Left hindlimb (tissue), 1 donor: Measurements from ENCODE around the gene UNC13C.

Source experiments
- DNase-seq: peaks from one replicate; pipeline ENCODE4 v3.0.0-alpha.2; 2018

Gene UNC13C

DNA sequence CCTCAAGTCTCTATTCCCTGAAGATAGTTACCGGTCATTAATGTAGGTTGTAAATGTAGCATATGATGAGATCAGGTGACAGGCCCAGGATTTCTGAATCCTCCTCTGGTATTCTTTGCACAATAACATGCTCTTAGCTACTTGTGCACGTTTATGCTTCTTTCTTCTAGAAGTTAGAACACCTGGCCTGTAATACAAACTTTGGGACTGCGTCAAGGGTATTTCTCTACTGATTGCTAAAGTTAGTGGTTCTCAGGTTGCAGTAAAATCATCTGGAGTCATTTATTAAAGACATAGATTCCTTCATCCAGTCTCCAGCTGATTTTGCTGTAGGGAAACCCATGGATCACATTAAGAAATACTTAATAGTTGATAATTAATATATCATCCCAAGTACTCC is 48.0 kb downstream of the UNC13C start:
- DNase-seq, result no peak

DNA sequence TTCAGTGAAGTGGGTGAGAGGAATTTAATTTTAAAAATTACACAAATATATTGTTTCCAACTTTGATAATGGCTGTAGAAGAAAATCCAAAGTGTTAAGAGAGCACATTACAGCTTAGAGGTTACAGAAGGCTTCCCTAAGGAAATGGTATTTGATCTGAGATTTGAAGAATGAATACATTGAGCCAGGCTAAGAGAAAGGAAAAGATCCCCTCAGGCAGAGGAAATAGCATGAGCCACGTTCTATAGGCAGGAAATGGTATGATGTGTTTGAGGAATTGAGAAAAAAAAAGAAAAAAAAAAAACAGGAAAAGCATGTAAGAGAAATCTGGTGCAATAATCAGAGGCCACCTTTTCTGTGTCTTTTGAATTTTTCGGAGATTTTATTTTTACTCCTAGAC is 48.6 kb downstream of the UNC13C start:
- DNase-seq, result no peak

DNA sequence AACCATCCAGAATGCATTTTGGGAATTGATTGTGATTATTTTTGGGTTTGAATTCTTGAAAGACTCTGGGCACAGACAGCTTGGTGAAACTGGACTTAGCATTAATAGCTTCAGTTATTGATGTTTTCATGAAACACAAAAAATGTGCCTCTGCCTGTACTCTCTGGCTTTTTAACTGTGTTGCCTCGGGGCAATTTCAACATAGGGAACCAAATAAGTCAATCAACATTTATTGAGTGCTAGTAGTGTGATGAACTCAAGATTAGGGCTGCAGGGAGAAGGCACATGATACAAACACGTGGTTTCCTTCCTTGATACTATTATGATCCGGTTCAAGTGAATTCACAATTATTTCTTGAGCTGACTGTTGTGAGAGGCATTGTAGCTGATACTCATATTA is 50.8 kb downstream of the UNC13C start:
- no peak for DNase-seq

DNA sequence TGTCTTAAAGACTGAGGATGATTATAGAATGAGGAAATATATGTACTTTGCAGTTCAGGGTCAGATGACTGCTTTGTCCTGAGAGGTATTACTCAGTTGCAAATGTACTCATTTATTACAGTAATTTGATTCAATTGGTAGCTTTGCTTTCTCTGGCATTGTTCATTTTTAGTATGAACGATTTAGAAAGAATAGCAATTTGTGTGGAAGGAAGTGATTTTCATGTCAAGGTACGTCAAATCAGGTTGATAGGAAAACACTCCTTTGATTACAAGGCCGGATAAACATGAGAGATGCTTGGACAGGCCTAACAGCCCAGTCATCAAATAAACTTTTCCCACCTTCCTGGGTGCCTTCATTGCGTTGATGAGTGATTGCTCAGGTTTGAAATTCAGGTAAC is 53.8 kb downstream of the UNC13C start:
- DNase-seq, result no peak

DNA sequence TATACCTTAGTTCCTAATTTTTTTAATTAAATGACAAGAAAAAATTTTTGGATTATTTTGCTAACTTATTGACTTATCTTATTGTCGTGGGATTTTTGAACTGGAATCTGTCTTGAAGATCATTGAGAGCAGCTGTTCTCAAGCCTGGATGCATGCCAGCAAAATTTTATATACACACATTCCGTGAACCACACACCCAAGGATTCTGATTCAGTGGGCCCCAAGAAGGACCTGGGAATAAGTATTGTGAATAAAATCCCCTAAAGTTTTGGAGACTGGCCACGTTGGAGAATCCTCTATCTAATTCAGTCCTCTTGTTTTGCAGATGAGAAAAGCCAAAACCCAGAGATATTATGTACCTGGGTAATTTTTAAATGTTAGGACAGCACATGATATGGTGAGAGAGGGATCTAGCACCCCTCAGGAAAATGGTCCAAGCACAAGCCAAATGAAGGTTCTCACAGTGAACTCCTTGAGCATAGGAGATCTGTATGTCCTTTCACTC is 55.2 kb downstream of the UNC13C start:
- DNase-seq, result no peak

DNA sequence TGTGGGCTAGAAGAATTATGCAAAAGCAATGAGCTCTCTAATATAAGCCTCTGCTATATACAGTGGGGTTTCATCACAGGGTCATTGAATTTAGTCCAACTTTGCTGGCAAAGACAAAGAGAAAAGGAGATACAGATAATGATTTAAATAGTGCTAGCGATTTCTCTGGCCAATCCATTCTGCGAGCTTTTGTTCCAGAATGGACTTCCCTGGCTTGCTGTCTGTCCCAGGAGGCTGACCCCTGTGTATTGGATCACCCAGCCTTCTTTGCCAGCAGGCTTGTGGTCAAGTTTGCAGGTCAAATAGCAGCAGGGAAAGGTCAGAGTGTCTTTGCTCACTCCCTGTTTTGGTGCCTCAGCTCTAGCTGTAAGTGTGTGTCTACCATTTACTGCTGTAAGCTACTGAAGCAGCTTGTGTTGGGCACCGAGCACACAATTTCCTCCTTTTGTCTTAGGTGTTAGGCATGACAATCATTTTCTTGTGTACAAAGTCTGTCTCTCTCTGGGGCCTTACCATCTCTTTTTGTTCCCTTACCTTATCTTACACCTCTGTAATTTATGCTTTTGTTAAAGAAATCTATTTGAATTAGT is 55.7 kb downstream of the UNC13C start:
- peak; percentile 28 for DNase-seq

DNA sequence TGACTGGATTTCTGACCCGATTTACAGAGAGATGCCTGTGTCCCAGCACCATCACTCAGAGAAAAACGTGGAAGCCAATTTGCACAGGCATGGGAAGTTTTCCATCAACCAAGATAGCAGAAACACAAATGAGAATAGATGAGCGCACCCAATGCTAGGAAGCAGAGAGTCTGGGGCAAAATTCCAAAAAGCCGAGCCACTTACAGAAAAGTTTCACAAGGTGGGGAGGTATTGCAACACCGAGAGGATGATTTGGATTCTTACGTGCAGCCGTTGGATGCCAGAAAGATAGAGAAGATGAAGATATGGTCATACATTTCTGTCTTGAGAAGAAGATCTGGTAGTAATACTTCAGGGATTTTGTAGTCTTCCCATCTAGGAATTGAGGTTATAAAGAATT is 57.4 kb downstream of the UNC13C start:
- DNase-seq, result no peak

DNA sequence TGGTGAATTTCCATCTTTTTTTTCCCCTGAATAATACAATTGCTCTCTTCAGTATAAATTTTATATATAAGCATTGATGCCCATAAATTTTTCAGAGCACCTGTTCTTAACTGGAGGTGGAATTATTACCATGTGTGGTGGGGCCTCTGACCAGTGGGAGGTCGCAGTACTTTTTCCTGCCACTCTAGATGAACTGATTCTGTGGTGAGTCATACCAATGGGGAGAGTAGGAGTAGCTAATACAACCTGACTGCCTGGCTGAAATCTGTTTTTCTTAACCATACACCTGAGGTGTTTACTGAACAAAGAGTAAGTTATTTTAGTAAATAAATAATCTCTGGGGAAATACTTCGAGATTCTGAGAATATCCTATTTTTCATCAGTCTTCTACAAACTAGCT is 67.2 kb downstream of the UNC13C start:
- no peak for DNase-seq

DNA sequence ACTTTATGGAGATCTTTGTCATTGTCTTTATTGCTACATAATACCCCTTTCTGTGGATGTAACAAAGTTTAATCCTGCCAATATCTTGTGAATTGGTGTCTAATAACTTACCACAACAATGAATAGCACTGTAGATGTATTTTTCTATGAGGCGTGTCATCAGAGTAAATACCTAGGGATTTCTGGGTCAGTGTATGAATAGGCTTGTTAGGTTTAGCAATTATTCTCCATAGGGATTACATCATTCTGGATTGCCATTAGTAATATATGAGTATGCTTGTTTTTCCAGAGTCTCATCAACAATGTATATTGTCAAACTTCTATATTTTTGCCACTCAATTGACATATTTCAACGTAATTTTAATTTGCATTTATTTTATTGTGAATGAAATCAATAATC is 67.9 kb downstream of the UNC13C start:
- DNase-seq, result no peak

DNA sequence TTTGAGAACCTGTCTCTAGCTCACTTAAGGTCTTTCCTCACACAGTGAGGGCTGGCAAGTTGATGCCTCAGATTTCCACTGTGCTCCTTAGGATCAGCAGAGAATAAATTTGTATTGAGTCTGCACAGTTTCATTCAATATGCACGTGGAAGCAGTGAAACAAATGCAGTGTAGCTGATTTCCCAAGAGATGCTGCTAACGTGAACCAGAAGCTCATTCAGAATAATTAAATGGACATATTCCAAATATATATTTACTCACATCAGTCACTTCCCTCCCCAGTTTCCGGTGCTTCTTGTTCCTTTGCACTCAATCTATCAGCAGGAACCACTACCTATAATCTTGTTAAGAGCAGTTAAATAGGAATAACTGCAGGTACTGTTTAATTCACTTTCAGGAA is 86.1 kb downstream of the UNC13C start:
- DNase-seq, result no peak

DNA sequence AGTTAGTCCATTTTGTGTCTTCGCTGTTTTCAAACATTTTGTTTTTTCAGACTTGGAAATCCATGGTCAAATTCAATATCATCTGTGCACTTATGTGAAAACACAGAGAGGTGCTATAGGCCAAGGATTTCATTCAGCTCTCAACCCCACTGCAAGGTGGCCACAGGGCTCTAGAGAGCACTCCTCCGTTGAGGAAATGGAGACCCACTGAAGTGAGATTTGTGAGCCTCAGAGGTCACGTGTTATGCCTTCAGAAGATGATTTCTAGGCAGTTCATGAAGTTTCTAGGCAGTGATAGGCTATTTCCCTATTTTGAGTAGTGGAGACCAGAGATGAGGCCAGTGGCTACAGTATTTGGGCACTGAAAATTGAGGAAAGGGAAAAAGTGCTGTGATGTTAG is 88.2 kb downstream of the UNC13C start:
- DNase-seq, result no peak

DNA sequence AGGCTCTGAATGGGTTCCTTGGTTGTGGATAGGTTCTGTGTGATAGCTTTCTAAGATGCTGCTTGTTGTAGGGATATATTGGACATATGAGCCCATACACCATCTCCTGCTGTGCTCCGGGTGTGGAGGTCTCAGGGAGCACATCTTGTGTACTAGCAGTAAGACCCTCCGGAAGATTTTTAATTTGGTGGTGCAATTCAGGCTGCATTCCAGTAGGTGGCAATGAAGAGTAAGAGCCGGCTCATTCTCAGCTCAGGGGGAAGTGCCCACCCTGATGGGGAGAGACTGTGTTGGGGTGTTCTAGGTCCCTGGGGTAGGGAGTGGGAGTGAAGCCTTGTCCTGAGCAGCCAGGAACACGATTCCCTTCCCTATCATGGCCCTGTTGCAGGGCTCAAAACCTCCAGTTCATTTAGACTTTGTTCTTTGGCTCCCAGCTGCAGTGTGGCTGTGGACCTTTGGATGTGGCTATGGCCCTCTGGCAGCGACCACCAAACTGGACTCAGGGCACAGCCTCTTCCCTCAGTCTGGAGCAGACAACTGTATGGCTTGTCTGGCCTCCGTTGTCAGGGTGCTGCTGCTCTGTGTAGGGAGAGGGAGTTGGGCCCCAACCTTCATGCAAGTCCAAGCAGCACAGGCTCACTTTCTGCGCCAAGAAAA is 104.7 kb downstream of the UNC13C start:
- DNase-seq, result no peak

DNA sequence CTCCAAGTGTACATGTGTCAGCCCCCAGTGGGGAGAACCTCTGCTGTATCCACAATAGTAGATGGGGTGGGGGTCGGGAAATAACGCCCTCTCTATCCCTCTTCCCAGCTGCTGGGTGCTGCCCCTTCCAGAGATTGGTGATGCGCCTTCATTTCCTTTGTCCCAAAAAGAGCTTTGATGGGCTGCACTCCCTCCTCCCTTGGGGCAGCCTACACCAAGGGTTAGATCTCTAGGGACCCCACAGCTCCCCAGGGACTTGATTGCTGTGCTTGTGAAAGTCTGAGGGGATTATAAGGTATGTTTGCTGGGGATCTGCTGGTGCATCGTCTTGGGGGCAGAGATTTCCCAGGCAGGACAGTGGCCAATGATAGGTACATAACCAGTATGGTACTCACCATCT is 105.3 kb downstream of the UNC13C start:
- DNase-seq, result no peak

DNA sequence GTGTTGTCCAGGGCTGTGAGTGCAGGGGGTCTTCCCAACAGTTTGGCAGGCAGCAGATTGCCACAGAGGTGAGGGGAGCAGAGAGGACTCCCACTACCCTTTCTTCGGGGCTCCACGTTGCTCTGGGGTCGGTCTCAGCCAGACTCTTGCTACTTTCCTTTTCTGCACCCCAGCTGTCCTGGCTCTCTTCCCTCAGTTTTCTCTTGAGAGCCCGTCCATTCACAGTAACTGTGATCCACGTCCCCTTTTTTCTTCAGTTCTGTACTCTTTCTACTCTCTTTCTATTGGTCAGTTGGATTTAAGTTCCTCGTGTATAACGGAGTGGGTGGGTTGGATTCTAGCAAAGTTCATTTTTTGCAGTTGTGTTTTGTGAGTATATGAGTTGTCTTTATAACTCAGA is 105.8 kb downstream of the UNC13C start:
- DNase-seq, result no peak

DNA sequence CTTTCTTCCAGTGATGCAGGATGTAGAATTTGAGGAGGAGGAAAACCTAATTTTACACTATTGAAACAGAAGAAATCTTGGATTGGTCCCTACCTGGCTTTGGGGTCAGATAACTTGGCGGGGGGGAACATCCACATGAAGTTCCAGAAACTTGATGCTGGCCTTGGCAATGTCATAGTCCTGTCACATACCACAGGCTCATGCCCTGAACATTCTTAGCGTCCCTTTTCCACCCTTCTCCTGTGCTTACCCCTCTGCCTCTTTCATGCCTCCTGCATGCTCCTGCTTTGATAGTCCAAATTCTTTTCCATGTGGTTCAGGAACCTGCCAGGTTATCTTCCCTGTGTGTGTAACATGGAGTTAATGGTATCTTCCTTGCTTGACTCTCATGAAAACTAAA is 110.6 kb downstream of the UNC13C start:
- no peak for DNase-seq

DNA sequence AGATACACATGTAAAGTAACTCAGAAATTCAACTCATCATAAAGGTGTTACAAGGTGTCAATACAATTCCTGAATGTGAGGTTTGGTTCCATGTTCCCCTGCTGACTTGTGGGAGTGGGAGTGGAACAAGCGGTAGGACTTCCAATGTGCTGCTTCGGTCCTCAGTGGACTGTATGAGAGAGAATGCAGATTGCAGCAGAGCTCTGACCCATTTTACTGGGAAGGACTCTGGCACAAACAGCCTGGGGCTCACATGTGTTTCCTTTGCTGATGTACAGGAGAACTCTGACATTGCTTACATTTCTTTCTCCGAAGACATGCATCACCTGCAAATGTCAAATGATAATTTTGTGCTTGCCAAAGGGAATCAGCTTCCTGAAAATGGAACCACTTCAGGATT is 111.5 kb downstream of the UNC13C start:
- no peak for DNase-seq

DNA sequence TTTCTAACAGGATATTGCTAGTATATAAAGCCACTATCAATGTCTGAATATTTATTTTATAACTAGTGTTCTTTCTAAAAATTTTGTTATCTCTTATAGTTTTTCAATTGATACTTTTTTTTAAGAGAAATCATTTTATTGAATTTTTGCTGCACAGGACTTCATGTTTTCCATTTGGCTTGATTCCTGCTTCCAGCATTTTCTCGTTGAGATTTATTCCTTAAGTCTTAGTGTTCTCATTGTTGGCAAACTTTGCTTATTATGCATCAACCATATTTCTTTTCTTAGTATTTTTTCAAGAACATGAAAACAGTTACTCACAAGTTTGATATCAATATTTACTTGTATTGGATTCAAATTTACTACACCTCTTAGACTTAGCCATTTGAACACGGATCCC is 113.4 kb downstream of the UNC13C start:
- no peak for DNase-seq

DNA sequence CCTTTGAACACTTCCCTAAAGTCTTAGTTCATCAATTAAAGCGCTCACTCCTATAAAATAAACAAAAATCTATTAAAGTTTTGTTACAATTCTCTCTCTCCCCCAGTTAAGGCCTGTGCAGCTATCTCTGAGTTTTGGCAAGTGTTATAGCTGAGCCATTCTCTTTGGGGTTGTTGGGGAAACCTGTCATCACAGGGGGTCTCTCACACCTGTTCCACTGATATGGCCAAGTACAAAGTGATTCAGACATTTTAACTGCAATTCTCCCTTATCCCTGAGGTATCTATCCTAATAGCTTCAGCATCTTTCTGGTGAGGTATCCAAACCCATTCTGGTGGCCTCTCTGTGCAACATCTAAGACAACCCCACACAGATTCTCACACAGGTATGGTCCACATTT is 116.4 kb downstream of the UNC13C start:
- no peak for DNase-seq

DNA sequence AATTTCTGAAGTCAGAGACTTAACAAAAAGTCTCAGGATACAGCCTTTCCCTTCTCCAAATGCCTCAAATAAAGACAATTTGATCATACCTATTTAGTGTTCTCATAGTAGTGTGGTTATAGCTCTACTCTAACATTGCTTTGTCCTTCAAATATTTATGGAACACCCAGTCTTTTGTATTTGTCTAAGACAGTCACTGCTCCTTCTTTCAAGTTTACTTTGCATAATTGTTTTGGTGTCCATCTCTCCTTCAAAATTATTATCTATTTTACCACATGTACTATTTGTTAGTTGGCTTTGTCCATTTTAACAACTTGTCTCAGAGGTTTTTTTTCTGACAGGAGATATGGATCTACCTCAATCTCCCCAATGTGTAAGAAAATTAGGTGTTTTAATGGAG is 118.8 kb downstream of the UNC13C start:
- DNase-seq, result no peak

DNA sequence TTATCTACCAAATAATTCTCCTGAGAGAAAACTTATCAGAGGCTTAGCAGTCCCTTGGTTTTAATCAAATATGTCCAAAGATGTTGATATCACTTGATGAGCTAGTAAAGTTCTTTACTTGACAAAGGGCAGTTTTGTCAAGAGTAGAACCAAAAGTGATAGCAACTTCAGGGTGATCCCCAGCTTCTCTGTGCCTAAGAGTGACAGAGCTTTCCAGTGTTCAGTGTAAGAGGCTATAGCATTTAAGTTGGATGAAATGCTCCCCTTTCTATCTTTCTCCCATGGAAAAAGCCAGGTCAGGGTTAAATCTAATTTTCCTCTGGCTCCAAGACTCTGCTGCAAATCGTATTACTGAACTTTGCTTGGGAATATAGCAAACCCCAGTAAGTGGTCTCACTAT is 120.8 kb downstream of the UNC13C start:
- DNase-seq, result no peak

DNA sequence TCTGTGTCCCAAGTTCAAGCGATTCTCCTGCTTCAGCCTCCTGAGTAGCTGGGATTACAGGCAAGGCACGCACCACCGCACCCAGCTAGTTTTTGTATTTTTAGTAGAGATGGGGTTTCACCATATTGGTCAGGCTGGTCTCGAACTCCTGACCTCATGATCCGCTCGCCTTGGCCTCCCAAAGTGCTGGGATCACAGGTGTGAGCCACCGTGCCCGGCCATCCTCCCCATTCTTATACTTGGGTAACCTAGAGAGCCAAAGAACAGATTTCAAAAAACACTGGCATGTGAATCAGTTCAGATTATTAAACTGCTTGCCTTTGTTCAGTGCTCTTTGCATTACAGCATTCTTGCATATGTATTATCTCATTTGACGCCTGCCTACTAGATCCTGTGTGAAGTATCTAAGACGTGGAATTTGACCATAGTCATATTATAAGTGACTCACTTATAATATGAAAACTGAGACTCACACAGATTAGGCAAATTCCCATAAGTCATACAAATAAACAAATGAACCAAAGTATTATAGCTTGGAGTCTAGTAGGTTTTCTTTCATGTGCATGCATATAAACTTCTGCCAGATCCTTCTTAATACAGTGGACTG is 123.5 kb downstream of the UNC13C start:
- DNase-seq, result no peak

DNA sequence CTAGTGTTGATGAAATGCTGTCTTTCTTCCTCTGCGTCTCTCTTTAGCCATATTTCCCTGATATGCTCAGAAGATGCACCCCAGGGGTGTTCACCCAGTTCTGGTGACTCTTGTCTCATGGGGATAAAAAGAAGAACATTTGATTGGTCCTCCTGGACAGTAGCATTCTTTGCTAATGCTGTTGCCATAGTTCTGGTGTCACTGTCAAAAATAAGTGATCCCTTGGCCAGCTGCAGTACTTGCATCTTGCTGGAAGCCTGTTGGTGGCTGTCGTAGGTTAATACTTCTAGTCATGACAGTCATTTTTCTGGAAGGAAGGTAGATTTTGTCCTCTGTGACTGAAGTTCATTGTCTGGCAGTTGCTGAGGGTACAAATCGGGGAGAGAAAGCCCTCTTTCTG is 124.5 kb downstream of the UNC13C start:
- DNase-seq, result no peak

DNA sequence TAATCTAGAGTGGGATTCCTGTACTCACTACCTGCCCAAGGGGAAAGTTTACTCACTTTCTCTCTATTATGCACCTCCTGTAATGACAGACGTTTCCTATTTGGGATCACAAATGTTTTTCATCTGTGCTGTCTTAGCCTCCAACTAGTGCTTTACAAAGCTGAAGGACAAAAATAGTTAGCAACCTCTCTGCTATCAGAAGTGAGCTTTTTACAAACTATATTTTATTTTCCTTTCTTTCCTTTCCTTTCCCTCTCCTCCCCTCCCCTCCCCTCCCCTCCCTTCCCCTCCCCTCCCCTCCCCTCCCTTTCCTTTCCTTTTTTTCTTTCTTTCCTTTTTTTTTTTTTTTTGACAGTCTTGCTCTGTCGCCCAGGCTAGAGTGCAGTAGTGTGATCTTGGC is 130.8 kb downstream of the UNC13C start:
- no peak for DNase-seq

DNA sequence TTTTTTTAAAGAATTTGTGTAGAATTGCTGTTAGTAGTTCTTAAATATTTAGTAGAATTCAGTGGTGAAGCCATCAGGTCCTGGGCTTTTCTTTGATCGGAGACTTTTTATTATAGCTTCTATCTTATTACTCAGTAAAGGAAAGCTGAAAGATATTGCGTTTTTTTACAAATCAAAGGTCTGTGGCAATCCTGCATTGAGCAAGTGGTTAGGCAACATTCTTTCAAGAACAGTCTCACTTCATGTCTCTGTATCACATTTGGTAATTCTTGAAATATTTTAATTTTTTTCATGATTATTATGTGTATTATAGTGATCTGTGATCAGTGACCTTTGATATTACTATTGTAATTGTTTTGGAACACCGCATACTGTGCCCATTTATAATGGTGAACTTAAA is 140.8 kb downstream of the UNC13C start:
- no peak for DNase-seq

DNA sequence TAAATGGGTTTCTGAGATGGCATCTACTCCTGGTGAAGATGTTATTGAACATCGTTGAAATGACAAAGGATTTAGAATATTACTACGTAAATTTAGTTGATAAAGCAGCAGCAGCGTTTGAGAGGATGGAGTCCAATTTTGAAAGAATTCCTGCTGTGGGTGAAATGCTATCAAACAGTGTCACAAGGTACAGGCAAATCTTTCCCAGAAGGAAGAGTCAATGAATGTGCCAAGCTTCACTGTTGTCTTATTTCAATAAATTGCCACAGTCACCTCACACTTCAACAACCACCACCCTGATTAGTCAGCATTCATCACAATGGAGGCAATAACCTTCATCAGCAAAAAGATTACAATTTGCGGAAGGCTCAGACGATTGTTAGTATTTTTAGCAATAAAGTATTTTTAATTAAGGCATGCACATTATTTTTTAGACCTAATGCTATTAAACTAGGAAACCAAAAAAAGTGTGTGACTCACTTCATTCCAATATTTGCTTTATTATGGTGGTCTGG is 142.8 kb downstream of the UNC13C start:
- no peak for DNase-seq
